GM21526 (cell line): ENCODE data around the gene PRDM16.

ENCODE experiments used
- ATAC-seq: cut with Tn5 transposase; IDR thresholded peaks from one replicate; pipeline ENCODE4 v1.9.1; 2021; ENCODE audit warnings: moderate library complexity; ENCODE audit not compliant: unreplicated experiment, low FRiP score

PRDM16 gene

DNA sequence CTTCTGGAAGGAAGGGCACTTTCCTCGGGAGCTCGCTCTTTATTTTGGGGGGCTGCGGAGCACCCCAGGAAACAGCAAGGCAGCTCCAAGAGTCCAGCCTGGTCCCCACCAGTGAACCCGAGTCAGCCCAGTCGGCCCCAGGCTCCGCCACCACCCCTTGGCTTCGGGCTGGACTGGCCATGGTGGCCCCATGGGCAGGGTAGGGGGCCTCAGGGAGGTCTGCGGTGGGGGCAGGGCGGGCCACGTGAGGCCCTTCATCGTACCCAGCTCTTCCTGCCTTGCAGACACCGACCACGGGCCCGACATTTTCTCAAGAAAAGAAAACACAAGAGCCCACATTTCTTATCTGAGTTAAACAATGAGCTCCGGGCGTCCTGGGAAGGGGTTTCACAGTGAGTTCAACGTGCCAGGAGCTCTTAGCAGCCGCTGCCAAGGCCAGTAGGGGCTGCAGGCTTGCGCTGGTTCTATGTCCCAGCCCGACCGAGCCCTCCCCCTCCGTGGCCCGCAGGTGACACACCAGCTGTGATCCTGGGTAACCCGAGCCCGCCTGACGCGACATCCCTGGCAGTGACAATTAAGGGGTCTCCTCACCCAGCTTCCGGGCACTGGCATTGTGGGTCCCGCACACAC, 66.2 kb downstream of the PRDM16 start:
- no peak for ATAC-seq

- ATAC-seq = no peak
Measured at GRCh38 chr1:3135744-3136455, 66.9 kb downstream of the PRDM16 start.

DNA sequence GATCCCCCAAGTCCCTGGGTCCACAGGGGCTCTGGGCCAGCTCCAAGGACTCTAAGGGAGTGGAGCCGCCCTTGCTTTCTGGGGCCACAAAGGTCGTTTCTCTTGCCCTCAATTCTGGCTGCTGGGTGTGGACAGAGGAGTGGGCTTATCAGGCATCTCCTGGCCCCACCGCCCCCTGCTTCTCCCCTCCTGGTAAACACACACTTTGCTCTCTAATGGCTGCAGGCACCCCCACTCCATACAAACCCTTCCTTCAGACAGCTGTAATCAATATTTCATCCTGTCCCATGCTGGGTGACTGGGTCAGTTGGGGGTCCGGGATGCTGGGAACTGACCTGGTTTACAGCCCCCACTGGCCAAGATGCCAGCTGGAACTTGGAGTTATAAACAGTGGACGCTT, 67.5 kb downstream of the PRDM16 start:
- no peak for ATAC-seq

GRCh38 chr1:3137111-3138100, 68.4 kb downstream of the PRDM16 start:
- no peak for ATAC-seq

GRCh38 chr1:3138623-3139151, 69.7 kb downstream of the PRDM16 start:
- ATAC-seq = no peak

GRCh38 chr1:3139451-3139852, 70.4 kb downstream of the PRDM16 start:
- ATAC-seq = no peak

DNA sequence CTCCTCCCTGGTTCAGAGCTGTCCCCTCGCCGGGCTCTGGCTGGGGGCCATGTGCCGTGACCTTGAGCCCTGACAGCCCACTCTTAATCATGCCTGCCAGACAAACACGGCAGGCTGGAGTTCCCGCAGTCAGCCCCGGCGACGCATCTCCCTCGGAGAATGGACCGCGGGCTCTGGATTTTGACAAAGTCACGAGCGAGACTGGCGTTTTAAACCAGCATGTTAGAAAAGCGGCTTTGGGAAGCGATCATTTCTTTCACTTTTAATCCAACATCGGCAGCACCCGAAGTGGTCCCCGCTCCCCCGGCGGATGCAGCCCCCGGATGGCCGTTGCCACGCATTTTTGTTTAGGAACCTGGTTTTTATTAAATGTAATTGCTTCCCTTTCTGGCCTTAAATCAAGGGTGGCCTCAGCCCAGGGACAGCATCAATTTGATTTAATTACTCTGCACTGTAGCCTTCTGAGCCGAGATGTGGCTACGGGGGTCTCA, 70.9 kb downstream of the PRDM16 start:
- no peak for ATAC-seq

DNA sequence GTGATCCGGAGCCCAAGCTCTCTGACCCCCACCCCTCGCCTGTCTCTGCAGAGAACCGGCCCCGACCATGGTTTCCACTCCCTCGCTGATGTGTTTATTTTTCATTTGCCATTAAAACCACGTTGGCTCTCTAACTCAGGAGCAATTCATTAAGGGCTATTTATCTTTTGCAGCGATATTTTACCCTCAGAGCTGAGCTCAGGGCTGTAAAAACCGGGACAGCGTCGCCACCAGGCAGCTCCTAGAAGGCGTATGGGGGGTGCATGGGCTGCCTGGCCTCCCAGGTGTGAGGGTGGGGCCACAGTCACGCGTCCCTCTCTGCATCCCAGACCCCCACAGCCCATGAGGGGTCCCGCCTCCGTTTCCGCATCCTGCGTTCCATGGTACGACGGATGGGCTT, 71.4 kb downstream of the PRDM16 start:
- no peak for ATAC-seq

GRCh38 chr1:3141129-3141528, 72.1 kb downstream of the PRDM16 start:
- no peak for ATAC-seq

- no peak for ATAC-seq
Measured at GRCh38 chr1:3141836-3142235, 72.8 kb downstream of the PRDM16 start.

- ATAC-seq = no peak
Measured at GRCh38 chr1:3142236-3142635, 73.2 kb downstream of the PRDM16 start.

DNA sequence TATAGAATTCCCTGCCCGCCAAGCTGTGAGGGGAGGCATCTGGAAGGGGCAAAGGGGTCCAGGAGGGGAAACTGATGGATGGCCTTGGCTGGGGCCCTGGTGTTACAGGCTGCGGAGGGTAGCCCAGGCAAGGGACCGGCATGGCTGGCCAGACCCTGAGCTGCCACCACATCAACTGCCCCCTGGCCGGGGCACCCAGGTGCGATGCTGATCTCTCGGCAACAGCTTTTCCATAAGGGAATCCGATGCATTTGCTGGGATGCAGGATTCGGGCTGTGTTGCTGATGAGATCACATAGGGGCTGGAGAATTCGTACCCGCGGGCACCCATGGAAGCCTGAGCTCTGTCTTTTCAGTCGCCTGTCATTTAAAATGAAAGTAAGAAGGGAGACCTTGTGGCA, 73.7 kb downstream of the PRDM16 start:
- ATAC-seq = no peak

DNA sequence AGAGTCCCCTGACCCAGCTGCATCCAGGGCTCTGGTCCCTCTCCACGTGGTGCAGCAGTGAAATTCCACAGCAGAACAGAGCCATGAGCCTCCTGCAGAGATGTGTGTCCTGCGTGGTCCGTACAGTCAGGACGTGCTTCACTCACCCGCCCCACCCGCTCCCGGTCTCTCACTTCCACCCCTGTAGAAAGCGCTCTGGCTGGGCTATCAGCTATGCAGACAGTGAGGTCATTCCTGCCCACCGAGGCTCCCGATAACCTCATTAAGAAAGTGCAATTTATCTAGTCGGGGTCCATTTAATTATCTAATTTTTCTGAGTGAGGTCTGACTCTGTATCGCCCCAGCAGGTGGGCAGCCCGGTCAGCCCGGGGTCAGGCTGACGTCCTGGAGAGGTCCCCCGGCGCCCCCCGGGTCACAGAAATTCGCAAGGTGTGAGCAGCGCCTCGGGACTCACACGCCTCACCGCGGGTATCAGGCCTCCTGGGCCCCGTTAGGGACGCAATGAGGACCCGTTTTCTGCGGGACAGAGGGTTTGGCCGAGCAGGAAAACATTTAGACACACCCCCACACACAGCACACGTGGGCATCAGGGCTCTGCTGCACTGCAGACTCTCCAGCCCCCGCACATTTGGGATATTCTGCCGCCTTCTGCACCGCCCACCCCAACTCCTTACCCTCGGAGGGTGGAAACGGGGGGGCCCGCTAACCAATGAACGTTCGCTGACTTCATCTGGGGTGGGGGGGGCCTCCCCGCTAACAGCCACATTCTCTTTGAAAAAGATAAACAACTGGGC, 76.7 kb downstream of the PRDM16 start:
- no peak for ATAC-seq

DNA sequence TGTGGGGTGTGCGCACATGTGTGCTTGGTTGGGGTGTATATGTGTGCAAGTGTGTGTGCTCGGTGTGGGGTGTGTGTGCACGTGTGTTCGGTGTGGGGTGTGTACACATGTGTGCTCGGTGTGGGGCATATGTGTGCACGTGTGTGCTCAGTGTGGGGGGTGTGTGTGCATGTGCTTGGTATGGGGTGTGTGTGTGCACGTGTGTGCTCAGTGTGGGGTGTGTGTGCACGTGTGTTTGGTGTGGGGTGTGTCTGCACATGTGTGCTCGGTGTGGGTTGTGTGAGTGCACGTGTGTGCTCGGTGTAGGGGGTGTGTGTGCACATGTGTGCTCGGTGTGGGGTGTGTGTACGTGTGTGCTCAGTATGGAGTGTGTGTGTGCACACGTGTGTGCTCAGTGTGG, 77.5 kb downstream of the PRDM16 start:
- ATAC-seq = no peak

DNA sequence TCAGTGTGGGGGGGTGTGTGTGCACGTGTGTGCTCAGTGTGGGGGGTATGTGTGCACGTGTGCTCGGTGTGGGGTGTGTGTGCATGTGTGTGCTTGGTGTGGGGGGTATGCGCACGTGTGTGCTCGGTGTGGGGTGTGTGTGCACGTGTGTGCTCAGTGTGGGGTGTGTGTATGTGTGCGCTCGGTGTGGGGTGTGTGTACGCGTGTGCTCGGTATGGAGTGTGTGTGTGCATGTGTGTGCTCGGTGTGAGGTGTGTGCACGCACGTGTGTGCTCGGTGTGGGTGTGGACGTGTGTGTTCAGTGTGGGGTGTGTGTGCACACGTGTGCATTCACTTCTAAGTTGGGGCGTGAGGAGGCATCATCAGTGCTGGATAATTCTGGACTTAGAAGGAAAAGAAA, 77.9 kb downstream of the PRDM16 start:
- ATAC-seq = no peak

GRCh38 chr1:3148171-3148570, 79.2 kb downstream of the PRDM16 start:
- ATAC-seq = no peak

GRCh38 chr1:3149277-3149676, 80.3 kb downstream of the PRDM16 start:
- no peak for ATAC-seq

- ATAC-seq = no peak
Measured at GRCh38 chr1:3151456-3151855, 82.5 kb downstream of the PRDM16 start.

DNA sequence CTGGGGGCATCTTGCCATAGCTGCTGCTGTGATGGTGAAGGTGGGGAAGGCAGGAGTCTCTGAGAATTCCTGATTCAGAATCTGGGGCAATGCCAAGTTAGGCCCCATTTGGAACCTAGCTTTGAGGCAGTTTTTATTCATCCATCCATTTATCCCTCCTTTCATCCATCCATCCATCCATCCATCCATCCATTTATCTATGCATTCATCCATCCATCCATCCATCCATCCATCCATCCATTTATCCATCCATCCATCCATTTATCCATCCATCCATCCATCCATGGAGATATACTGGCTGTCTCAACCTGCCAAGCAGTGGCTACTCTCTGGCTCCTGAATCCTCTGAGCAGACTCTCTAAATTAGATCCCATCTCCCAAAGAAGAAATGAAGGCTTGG, 83.1 kb downstream of the PRDM16 start:
- no peak for ATAC-seq

DNA sequence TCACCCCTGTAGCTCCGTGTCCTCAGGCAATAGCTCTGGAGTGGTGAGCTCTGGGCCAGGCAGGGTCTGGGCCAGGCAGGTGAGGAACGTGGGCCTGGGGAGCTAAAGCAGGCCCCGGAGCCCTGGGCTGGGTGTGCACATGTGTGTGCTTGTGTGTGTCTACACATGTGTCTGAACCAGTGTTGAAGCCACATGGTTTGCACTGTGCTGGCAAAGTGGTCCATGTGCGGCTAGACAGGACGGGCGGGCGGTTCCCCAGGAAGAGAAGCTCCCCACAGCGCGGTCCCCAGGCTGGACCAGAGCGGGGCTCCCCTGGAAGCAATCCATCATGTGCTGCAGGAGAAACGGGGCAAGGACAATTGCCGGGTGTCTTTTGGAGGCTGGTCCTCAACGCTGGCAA, 84.2 kb downstream of the PRDM16 start:
- no peak for ATAC-seq
